Skeletal muscle cell (primary cell): ENCODE data around the gene KAT2B.

ENCODE experiments used
- DNase-seq: peaks from one replicate; pipeline ENCODE4 v3.0.0-alpha.2; 2010; ENCODE audit warnings: low read depth
- H3K4me3 ChIP-seq: 2 replicates; pipeline ENCODE4 v1.5.1; 2011; ENCODE audit warnings: low read depth, mild to moderate bottlenecking, control low read depth, low read length, moderate library complexity

The KAT2B gene

GRCh38 chr3:20080956-20081554 lies 40.8 kb downstream of the KAT2B start:
- DNase-seq = no peak
- no peak overlapping the region for H3K4me3 ChIP-seq

GRCh38 chr3:20083253-20083652 lies 43.0 kb downstream of the KAT2B start:
- H3K4me3 ChIP-seq = no peak overlapping the region
- no peak for DNase-seq

DNA sequence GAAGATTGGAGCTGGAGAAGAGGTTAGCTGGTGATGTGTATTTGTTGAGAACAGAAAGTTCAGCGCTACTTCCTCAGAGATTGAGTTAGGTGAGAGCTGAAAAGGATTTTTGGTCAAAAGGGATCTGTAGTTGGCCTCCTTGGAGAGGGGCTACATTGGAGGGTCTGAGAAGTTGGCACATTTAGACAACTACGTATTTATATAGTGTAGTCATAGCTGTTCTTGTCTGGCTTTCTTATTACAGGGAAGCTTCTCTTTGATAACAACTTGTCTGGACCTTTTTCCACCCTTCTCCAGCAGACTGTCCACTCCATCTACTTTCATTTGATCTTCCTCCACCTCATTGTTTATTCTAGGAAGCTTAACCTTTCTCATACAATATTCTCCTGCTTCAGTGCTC lies 43.7 kb downstream of the KAT2B start:
- no peak for DNase-seq
- no peak overlapping the region for H3K4me3 ChIP-seq

GRCh38 chr3:20091331-20092047 lies 51.2 kb downstream of the KAT2B start:
- no peak overlapping the region for H3K4me3 ChIP-seq
- no peak for DNase-seq

DNA sequence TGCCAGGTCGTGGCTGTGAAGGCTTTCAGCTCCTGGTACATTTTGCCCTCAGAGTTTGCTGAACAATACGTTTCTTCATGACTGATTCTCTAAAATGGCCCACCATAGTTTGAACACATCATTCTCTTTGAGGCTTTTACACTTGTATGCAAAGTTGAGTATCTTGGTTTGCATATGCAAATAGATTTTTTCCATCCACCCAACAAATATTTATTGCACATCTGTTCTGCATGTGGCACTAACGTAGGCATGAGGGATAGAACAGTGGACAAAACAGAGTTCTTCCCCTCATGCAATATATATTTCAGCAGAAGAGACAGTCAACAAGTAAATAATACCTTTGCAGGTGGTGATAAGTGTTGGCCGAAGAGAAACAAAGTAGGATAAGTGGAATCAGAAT lies 55.2 kb downstream of the KAT2B start:
- no peak overlapping the region for H3K4me3 ChIP-seq
- no peak for DNase-seq

DNA sequence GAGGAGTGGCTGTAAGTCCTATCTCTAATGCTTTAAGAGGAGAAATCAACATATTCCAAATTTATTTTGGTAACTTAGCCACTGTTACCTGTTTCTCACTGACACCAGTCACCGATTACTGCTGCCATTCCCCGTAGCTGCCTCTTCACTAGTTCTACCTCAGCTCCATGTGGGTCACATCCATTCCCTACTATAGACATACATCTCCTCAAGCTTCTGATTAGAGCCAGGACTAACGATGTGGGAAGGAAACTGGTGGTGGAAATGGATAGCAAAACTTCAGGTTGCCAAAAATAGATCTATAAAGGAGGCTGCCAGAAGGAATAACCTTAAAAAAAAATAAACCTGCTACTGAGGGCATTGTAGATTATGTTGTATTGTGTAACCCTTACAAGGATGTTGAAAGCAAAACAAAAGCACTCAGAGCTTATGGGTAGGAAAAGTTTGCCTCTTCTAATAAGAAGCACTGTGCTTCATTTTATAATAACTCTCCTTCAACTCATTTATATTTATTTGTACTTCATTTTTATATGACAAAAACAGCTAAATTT lies 56.0 kb downstream of the KAT2B start:
- H3K4me3 ChIP-seq = no peak overlapping the region
- no peak for DNase-seq

DNA sequence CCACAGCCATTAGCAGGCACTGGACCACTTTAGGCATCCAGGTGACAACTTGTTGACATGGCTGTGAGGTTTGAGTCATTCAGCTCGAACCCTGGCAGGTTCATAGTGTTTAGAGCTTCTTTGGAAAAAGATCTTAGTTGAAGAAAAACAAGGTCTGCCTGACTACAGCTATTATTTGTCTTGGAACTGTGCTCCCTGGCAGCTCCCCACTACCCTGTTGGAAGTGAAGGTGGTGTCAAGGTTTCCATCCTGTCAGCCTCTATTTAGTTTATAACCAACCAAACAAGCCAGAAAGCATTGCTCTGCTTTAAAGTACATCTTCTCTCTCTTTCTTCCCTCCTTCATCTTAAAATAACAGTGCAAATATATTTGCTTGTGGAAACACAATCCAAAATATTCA lies 56.8 kb downstream of the KAT2B start:
- H3K4me3 ChIP-seq = no peak overlapping the region
- no peak for DNase-seq

- no peak for DNase-seq
- no peak overlapping the region for H3K4me3 ChIP-seq
These were observed 58.8 kb downstream of the KAT2B start for GRCh38 chr3:20099060-20099459.

- no peak overlapping the region for H3K4me3 ChIP-seq
- no peak for DNase-seq
These were observed 59.9 kb downstream of the KAT2B start for GRCh38 chr3:20100151-20100550.

GRCh38 chr3:20101041-20101440 lies 60.8 kb downstream of the KAT2B start:
- no peak for DNase-seq
- no peak overlapping the region for H3K4me3 ChIP-seq

- no peak overlapping the region for H3K4me3 ChIP-seq
- no peak for DNase-seq
These were observed 63.5 kb downstream of the KAT2B start for GRCh38 chr3:20103731-20104130.

DNA sequence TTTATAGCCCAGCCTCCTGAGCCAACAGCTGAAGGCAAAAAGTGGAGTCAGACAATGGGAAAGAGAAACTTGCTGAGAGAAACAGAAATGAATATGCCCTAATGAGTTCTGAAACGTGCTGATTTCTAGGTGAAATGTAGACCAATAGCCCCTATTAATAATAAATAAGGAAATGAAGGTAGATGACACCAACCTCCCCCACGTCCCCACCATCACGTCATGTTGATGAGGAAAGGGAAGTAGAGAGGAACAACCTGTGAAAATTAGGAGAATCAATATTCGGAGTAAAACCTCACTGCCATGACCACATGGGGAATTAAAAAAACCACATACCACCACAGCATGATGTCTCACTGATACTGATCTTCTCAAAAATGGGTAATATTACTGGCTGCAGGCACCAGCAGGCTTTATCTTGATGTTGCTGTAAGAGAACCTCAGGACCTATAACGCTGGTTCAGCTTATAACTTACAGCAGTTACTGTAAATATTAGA lies 64.0 kb downstream of the KAT2B start:
- no peak for DNase-seq
- H3K4me3 ChIP-seq = no peak overlapping the region

DNA sequence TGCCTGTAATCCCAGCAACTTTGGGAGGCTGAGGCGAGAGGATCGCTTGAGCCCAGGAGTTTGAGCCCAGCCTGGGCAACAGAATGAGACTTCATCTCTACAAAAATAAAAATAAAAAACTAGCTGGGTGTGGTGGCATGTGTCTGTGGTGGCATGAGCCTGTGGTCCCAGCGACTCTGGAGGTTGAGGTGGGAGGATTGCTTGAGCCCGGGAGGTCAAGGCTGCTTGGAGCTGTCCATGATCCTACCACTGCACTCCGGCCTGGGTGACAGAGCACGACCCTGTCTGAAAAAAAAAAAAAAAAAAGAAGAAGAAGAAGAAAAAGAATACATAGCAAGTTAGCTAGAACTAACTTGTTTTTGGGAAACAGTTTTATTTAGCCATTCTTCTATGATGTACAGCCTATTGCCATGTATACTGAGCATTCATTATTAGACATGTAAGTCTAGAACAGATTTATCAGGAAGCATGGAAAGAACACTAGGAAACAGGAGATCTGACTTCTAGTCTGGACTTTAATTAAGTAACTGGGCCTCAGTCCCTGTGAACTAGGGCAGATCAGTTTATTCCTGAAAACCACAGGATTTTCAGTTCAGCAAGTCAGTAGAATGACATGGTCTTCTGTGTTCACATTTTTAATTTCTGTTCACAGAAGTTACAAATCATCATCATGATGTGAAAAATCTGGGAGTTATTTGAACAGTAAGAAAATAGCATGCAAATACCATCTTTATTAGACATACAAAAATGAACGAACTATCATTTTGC lies 65.5 kb downstream of the KAT2B start:
- no peak for DNase-seq
- H3K4me3 ChIP-seq = no peak overlapping the region

GRCh38 chr3:20107722-20108121 lies 67.5 kb downstream of the KAT2B start:
- H3K4me3 ChIP-seq = no peak overlapping the region
- DNase-seq = no peak

GRCh38 chr3:20108869-20109268 lies 68.6 kb downstream of the KAT2B start:
- no peak for DNase-seq
- no peak overlapping the region for H3K4me3 ChIP-seq

GRCh38 chr3:20110826-20111225 lies 70.6 kb downstream of the KAT2B start:
- no peak for DNase-seq
- H3K4me3 ChIP-seq = no peak overlapping the region

DNA sequence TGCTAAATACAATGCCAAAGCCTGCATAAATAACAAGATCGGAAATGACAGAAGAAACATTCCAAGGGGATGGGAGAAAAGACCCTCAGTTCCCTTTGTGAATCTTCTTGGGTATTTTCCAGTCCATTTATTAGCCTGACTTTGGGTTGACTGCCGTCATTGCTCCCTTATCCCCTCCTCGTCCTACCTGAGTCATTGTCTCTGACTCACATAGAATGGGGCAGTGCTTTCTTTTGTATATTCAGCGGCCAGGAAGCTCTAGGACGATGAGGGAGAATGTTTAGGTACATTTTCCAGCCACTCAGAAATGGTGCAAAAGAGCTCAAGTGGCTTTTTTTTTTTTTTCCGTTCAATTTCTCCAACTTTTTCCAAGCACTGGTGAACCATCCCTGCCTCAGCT lies 71.6 kb downstream of the KAT2B start:
- DNase-seq = no peak

DNA sequence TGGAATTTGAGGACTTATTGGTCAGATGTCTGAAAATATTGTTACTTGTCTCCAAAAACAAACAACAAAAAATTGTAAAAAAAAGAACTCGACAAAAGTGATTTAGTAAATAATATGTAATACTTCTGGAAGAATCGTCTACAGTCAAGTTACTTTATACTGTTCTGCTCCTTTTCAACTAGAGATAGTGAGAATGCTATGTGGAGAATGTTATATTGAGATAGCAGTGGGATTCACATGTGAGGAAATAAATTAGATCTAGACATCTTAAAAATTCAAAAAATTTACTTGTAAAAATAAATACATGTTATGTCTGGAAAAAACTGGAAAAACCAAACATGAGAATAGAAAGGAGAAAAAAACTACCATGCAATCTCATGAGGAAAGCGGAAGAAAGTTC lies 80.8 kb downstream of the KAT2B start:
- DNase-seq = no peak
- H3K4me3 ChIP-seq = no peak overlapping the region

More for the DNA sequence above, 71.6 kb downstream of the KAT2B start:
- no peak overlapping the region for H3K4me3 ChIP-seq

- DNase-seq = no peak
- no peak overlapping the region for H3K4me3 ChIP-seq
These were observed 82.9 kb downstream of the KAT2B start for GRCh38 chr3:20123131-20123652.

DNA sequence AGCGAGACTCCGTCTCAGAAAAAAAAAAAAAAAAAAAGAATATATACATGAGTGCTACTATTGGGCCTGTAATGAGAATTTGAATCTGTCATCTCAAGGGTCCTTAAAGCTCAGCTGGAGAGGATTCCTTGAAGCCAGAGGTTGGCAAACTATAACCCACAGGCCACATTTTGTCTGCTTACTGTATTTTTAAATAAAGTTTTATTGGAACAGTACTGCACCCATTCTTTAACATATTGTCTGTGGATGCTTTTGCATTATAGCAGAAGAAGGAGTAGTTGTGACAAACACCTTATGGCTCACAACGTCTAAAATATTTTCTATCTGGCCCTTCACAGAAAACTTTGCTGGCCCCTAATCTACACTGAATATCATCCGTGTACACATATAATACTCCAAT lies 85.0 kb downstream of the KAT2B start:
- no peak overlapping the region for H3K4me3 ChIP-seq
- DNase-seq = no peak
